ENCODE measurements around the gene RREB1.

DNA sequence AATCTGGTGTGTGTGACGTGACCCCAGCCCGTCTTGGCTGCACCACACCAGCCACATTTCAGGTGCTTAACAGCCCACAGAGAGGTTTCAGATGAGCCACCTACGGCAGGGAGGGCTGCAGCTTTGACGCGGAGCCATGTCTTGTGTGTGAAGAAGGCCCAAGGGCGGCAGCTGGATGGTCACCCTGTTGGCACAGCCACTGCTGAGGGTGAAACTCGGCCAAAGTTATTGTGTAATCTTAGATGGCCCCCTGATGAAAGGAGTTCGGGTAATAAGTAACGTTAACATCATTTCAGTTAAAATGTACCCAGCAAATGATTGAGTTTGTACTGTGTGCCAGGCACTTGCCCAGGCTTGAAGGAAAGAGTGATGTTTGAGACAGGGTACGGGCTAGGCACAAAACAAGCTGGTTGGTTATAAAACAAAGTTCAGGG, 108.1 kb downstream of the RREB1 start:
- TF ChIP-seq RAD21 (conservative IDR thresholded peaks at IDR 0.05) (no peak), CTCF (IDR thresholded peaks at IDR 0.05; ENCODE audit: poor library complexity, severe bottlenecking) (no peak), EZH2 (IDR thresholded peaks at IDR 0.05; ENCODE audit: borderline replicate concordance, insufficient read depth, low read length, poor library complexity, severe bottlenecking) (no peak), TAF1 (IDR thresholded peaks at IDR 0.05; ENCODE audit: low read depth) (no peak), POLR2AphosphoS5 (IDR thresholded peaks at IDR 0.05) (no peak), EP300 (conservative IDR thresholded peaks at IDR 0.05; ENCODE audit: poor library complexity, severe bottlenecking) (no peak), MXI1 (conservative IDR thresholded peaks at IDR 0.05; ENCODE audit: poor library complexity, severe bottlenecking) (no peak)
- TF ChIP-seq, protein P1, sequence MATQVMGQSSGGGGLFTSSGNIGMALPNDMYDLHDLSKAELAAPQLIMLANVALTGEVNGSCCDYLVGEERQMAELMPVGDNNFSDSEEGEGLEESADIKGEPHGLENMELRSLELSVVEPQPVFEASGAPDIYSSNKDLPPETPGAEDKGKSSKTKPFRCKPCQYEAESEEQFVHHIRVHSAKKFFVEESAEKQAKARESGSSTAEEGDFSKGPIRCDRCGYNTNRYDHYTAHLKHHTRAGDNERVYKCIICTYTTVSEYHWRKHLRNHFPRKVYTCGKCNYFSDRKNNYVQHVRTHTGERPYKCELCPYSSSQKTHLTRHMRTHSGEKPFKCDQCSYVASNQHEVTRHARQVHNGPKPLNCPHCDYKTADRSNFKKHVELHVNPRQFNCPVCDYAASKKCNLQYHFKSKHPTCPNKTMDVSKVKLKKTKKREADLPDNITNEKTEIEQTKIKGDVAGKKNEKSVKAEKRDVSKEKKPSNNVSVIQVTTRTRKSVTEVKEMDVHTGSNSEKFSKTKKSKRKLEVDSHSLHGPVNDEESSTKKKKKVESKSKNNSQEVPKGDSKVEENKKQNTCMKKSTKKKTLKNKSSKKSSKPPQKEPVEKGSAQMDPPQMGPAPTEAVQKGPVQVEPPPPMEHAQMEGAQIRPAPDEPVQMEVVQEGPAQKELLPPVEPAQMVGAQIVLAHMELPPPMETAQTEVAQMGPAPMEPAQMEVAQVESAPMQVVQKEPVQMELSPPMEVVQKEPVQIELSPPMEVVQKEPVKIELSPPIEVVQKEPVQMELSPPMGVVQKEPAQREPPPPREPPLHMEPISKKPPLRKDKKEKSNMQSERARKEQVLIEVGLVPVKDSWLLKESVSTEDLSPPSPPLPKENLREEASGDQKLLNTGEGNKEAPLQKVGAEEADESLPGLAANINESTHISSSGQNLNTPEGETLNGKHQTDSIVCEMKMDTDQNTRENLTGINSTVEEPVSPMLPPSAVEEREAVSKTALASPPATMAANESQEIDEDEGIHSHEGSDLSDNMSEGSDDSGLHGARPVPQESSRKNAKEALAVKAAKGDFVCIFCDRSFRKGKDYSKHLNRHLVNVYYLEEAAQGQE (IDR thresholded peaks at IDR 0.05; ENCODE audit: borderline replicate concordance) = no peak
